ENCODE measurements around the gene COLEC11.
"Not testable (repeated sequence)": the region's sequence is repeated elsewhere in the genome, so short reads cannot be mapped to it uniquely, and the experiment has no call there.

COLEC11 gene

GRCh38 chr2:3594493-3595281 lies at the start of gene COLEC11:
Gene COLEC11, plus strand, starts transcription at chr2:3595112. Its CDS starts 9,229 bp downstream, at chr2:3604341.
- no peak for DNase-seq (ENCODE audit: low read depth)

- DNase-seq (ENCODE audit: low read depth) = no peak
Measured at GRCh38 chr2:3545788-3546478, 49.0 kb upstream of the COLEC11 start.

- DNase-seq (ENCODE audit: low read depth) = no peak
Measured at GRCh38 chr2:3547915-3548314, 47.0 kb upstream of the COLEC11 start.

GRCh38 chr2:3553946-3554345 lies 41.0 kb upstream of the COLEC11 start:
- no peak for DNase-seq (ENCODE audit: low read depth)

GRCh38 chr2:3557639-3558204 lies 37.2 kb upstream of the COLEC11 start:
- no peak for DNase-seq (ENCODE audit: low read depth)

- peak; percentile 96 for DNase-seq (ENCODE audit: low read depth)
Measured at GRCh38 chr2:3558205-3559014, 36.5 kb upstream of the COLEC11 start, which contains the start of gene RNASEH1. Gene RNASEH1, minus strand, starts transcription at chr2:3558333. Its CDS starts 73 bp downstream, at chr2:3558260.

GRCh38 chr2:3563521-3563976 lies 31.4 kb upstream of the COLEC11 start:
- DNase-seq (ENCODE audit: low read depth) = no peak

- DNase-seq (ENCODE audit: low read depth) = no peak
Measured at GRCh38 chr2:3565117-3565516, 29.8 kb upstream of the COLEC11 start.

GRCh38 chr2:3566806-3567205 lies 28.1 kb upstream of the COLEC11 start:
- DNase-seq (ENCODE audit: low read depth) = no peak

GRCh38 chr2:3569656-3570055 lies 25.3 kb upstream of the COLEC11 start:
- not testable (repeated sequence) for DNase-seq (ENCODE audit: low read depth)

- DNase-seq (ENCODE audit: low read depth) = no peak
Measured at GRCh38 chr2:3571284-3571683, 23.6 kb upstream of the COLEC11 start.

GRCh38 chr2:3572620-3573019 lies 22.3 kb upstream of the COLEC11 start:
- DNase-seq (ENCODE audit: low read depth) = no peak

GRCh38 chr2:3574155-3574554 lies 20.8 kb upstream of the COLEC11 start:
- no peak for DNase-seq (ENCODE audit: low read depth)

- no peak for DNase-seq (ENCODE audit: low read depth)
Measured at GRCh38 chr2:3575534-3576262, 19.2 kb upstream of the COLEC11 start.

- not testable (repeated sequence) for DNase-seq (ENCODE audit: low read depth)
Measured at GRCh38 chr2:3576263-3576630, 18.7 kb upstream of the COLEC11 start.

- no peak for DNase-seq (ENCODE audit: low read depth)
Measured at GRCh38 chr2:3578987-3579386, 15.9 kb upstream of the COLEC11 start.

GRCh38 chr2:3580449-3580848 lies 14.5 kb upstream of the COLEC11 start:
- DNase-seq (ENCODE audit: low read depth) = no peak

- no peak for DNase-seq (ENCODE audit: low read depth)
Measured at GRCh38 chr2:3581367-3582262, 13.3 kb upstream of the COLEC11 start.

GRCh38 chr2:3584076-3584475 lies 10.8 kb upstream of the COLEC11 start:
- no peak for DNase-seq (ENCODE audit: low read depth)

- no peak for DNase-seq (ENCODE audit: low read depth)
Measured at GRCh38 chr2:3584608-3585260, 10.2 kb upstream of the COLEC11 start.

All from stromal cell of bone marrow (primary cell).